Measurements from ENCODE around the gene MYBPC1.

- TF ChIP-seq, protein P1, sequence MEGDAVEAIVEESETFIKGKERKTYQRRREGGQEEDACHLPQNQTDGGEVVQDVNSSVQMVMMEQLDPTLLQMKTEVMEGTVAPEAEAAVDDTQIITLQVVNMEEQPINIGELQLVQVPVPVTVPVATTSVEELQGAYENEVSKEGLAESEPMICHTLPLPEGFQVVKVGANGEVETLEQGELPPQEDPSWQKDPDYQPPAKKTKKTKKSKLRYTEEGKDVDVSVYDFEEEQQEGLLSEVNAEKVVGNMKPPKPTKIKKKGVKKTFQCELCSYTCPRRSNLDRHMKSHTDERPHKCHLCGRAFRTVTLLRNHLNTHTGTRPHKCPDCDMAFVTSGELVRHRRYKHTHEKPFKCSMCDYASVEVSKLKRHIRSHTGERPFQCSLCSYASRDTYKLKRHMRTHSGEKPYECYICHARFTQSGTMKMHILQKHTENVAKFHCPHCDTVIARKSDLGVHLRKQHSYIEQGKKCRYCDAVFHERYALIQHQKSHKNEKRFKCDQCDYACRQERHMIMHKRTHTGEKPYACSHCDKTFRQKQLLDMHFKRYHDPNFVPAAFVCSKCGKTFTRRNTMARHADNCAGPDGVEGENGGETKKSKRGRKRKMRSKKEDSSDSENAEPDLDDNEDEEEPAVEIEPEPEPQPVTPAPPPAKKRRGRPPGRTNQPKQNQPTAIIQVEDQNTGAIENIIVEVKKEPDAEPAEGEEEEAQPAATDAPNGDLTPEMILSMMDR (conservative IDR thresholded peaks at IDR 0.05), result no peak
- no peak for TF ChIP-seq EZH2 (IDR thresholded peaks at IDR 0.05; ENCODE audit: low read depth)
Measured at GRCh38 chr12:101666052-101666728, 71.4 kb downstream of the MYBPC1 start.
